ENCODE results near the gene PDK2. TPM values are rescaled to one million over a fixed set of nuclear protein-coding genes. Genes with fewer than 3 reads are reported as not detected.

Gene PDK2
- total and polyA plus RNA-seq, 10 of the 15 experiments (the other 5 are each of a cell fraction or from before 2014, with no cell fraction given), result 0.98 to 22.6 (median 12.3) TPM

GRCh38 chr17:50057521-50057991 is 37.6 kb upstream of the PDK2 start:
- CTCF ChIA-PET, result interaction anchor here (1.0 to 6.4 kb wide), 9 partner anchors 9 to 196 kb away, joined by 3 to 38 read pairs (median 9); partner anchors contain the start of gene PDK2
- no peak overlapping the region for H3K27ac ChIP-seq (ENCODE audit: control insufficient read depth, insufficient read depth)
- H3K4me2 ChIP-seq (ENCODE audit: control insufficient read depth, insufficient read depth), result peak overlapping the region; percentile 97
- no peak for DNase-seq (ENCODE audit: low read depth, low spot score)
- peak overlapping the region; percentile 90; the same call in 1 of the 2 replicates for H3K4me3 ChIP-seq
- RAD21 ChIA-PET (ENCODE audit: unreplicated experiment), result interaction anchor here (1.6 kb wide), 1 partner anchor 30 kb away, joined by 7 read pairs; no protein-coding TSS in a partner anchor
- ATAC-seq, result no peak
- no peaks in the 10 kb centered on the region for H4K20me1 ChIP-seq (ENCODE audit: control insufficient read depth, insufficient read depth)
- H2AFZ ChIP-seq (ENCODE audit: control insufficient read depth, low read depth, low read length), result no peak overlapping the region
- intact Hi-C loops (cut with micrococcal nuclease; ENCODE audit: unreplicated experiment), result loop anchor here (2.0 kb wide), 1 partner anchor 37 kb away; the partner anchor contains the start of gene PDK2
- no TSS peak for BruUV-seq (replicated peaks)
- SMC1A ChIA-PET (ENCODE audit: uncharacterized antibody, unreplicated experiment), result interaction anchor here (0.9 to 3.1 kb wide), 5 partner anchors 25 to 60 kb away, joined by 3 to 7 read pairs (median 4); partner anchors contain the start of gene PDK2
- POLR2A ChIA-PET, result no interaction called here
- no peak for TF ChIP-seq E4F1 (IDR thresholded peaks at IDR 0.05; ENCODE audit: borderline replicate concordance, partially characterized antibody)
- no peak for TF ChIP-seq RB1 (IDR thresholded peaks at IDR 0.05; ENCODE audit: borderline replicate concordance)
- TF ChIP-seq, protein P1, sequence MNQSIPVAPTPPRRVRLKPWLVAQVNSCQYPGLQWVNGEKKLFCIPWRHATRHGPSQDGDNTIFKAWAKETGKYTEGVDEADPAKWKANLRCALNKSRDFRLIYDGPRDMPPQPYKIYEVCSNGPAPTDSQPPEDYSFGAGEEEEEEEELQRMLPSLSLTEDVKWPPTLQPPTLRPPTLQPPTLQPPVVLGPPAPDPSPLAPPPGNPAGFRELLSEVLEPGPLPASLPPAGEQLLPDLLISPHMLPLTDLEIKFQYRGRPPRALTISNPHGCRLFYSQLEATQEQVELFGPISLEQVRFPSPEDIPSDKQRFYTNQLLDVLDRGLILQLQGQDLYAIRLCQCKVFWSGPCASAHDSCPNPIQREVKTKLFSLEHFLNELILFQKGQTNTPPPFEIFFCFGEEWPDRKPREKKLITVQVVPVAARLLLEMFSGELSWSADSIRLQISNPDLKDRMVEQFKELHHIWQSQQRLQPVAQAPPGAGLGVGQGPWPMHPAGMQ (IDR thresholded peaks at IDR 0.05; ENCODE audit: borderline replicate concordance), result no peak
- TF ChIP-seq RAD21 (IDR thresholded peaks at IDR 0.05; ENCODE audit: insufficient read depth, low read depth, low read length), result no peak
- TF ChIP-seq ASH2L (IDR thresholded peaks at IDR 0.05; ENCODE audit: borderline replicate concordance, low read depth), result no peak
- TF ChIP-seq KDM1A (IDR thresholded peaks at IDR 0.05; ENCODE audit: borderline replicate concordance), result no peak
- TF ChIP-seq ZZZ3 (IDR thresholded peaks at IDR 0.05; ENCODE audit: control insufficient read depth, insufficient read length, low read depth), result no peak
- no peak for TF ChIP-seq RAD51 (IDR thresholded peaks at IDR 0.05)
- no peak for TF ChIP-seq YBX1 (IDR thresholded peaks at IDR 0.05)
- no peak for TF ChIP-seq SMAD1 (IDR thresholded peaks at IDR 0.05; ENCODE audit: low read depth, partially characterized antibody)
- TF ChIP-seq ZNF687 (IDR thresholded peaks at IDR 0.05), result no peak
- TF ChIP-seq IKZF2 (IDR thresholded peaks at IDR 0.05), result no peak
- no peak for TF ChIP-seq MTA2 (IDR thresholded peaks at IDR 0.05; ENCODE audit: low read depth)
- no peak for TF ChIP-seq CBX3 (IDR thresholded peaks at IDR 0.05; ENCODE audit: borderline replicate concordance, low read depth)
- no peak overlapping the region for H3K9ac ChIP-seq (ENCODE audit: control insufficient read depth, insufficient read depth, low read length)
- no peaks in the 10 kb centered on the region for H3K79me2 ChIP-seq (ENCODE audit: control insufficient read depth, insufficient read depth, low read length)
- in situ Hi-C loops (cut with MboI), result no loop called here
- H3K4me1 ChIP-seq (ENCODE audit: control insufficient read depth, insufficient read depth, low read length), result peaks cover 5% of the 10 kb centered on the region; the same call in 1 of the 2 replicates
- H3K27me3 ChIP-seq (replicated peaks in 1 of 2; ENCODE audit: control insufficient read depth in 2 of 2, insufficient read depth in 2 of 2, low read length in 1 of 2), result no peaks in the 10 kb centered on the region
- no peaks in the 10 kb centered on the region for H3K9me3 ChIP-seq (replicated peaks; ENCODE audit: control insufficient read depth, insufficient read depth, low read length)
- no peaks in the 10 kb centered on the region for H3K36me3 ChIP-seq (ENCODE audit: control insufficient read depth in 2 of 2, insufficient read depth in 2 of 2, low read length in 1 of 2)
- no peak for FAIRE-seq
- 96% methylated on average over 9 of the region's 9 CpGs for WGBS (ENCODE audit: insufficient coverage, insufficient replicate concordance, low lambda C conversion rate, missing lambda C conversion rate)
